KMS-11 (cell line): ENCODE data around the gene ZBTB20.

Experiments used
- H2AFZ ChIP-seq: fragments of 200-600 bp; sonication (generic); 2 replicates; pipeline ENCODE4 v1.6.1; 2016; ENCODE audit warnings: antibody characterized with exemption, mixed run types, low read depth
- H3K27ac ChIP-seq: fragments of 200-600 bp; sonication (generic); 2 replicates; pipeline ENCODE4 v1.6.1; 2016; ENCODE audit warnings: mild to moderate bottlenecking, mixed run types
- H3K27me3 ChIP-seq: fragments of 200-600 bp; sonication (generic); 2 replicates; pipeline ENCODE4 v1.6.1; 2017; ENCODE audit warnings: mild to moderate bottlenecking, low read depth, mixed run types, moderate library complexity; ENCODE audit not compliant: insufficient read depth
- H3K36me3 ChIP-seq: fragments of 200-600 bp; sonication (generic); 2 replicates; pipeline ENCODE4 v1.6.1; 2017; ENCODE audit warnings: mild to moderate bottlenecking, mixed run types; ENCODE audit not compliant: insufficient read depth
- H3K4me1 ChIP-seq: fragments of 200-600 bp; sonication (generic); 2 replicates; pipeline ENCODE4 v1.6.1; 2016; ENCODE audit warnings: mild to moderate bottlenecking, low read depth, mixed run types; ENCODE audit not compliant: poor library complexity, severe bottlenecking
- H3K4me2 ChIP-seq: fragments of 200-600 bp; sonication (generic); 2 replicates; pipeline ENCODE4 v1.7.0; 2016; ENCODE audit warnings: mild to moderate bottlenecking, mixed run types
- H3K4me3 ChIP-seq: fragments of 200-600 bp; sonication (generic); IDR thresholded peaks from 2 replicates; pipeline ENCODE4 v1.6.1; 2017; ENCODE audit warnings: low read depth, low read length, mixed read lengths; ENCODE audit not compliant: insufficient read depth
- H3K79me2 ChIP-seq: fragments of 200-600 bp; sonication (generic); 2 replicates; pipeline ENCODE4 v1.6.1; 2016; ENCODE audit warnings: low read depth, mixed run types; ENCODE audit not compliant: insufficient read depth
- H3K9ac ChIP-seq: fragments of 200-600 bp; sonication (generic); 2 replicates; pipeline ENCODE4 v1.6.1; 2016; ENCODE audit warnings: mild to moderate bottlenecking, mixed run types
- H4K20me1 ChIP-seq: fragments of 200-600 bp; sonication (generic); 2 replicates; pipeline ENCODE4 v1.6.1; 2016; ENCODE audit warnings: mild to moderate bottlenecking, mixed run types; ENCODE audit not compliant: insufficient read depth
- TF ChIP-seq, protein P1 (sequence below): fragments of 200-600 bp; sonication (generic); conservative IDR thresholded peaks from 2 replicates; pipeline ENCODE4 v1.6.1; 2017; ENCODE audit warnings: low read depth, mild to moderate bottlenecking, antibody characterized with exemption, low read length, moderate library complexity, mixed read lengths

Gene ZBTB20

DNA sequence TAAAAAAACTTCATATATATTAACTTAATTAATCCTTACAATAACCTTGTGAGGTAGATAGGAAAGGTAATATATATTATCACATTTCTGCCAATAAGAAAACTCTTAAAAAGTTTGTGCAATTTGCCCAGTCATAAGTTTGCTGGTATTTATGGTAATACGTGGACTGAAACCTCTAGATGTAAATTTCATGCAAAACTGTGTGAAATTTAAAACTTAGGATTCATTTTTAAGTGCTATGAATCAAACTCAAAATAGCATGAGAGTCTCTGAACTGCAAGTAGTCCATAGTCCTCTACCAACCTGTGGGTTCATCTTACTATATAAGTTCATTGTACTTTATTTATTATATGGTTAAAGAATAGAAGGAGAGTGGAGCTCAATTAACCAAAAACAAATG is 56.4 kb downstream of the ZBTB20 start:
- Histone ChIP-seq H4K20me1 (no peaks in the 10 kb centered on the region), H3K9ac (no peak overlapping the region), H3K4me2 (no peak overlapping the region), H3K27me3 (no peaks in the 10 kb centered on the region), H3K4me1 (no peaks in the 10 kb centered on the region), H3K27ac (no peak overlapping the region), H3K79me2 (no peaks in the 10 kb centered on the region), H2AFZ (no peak overlapping the region), H3K4me3 (no peak overlapping the region), H3K36me3 (no peaks in the 10 kb centered on the region)
- TF ChIP-seq, protein P1, sequence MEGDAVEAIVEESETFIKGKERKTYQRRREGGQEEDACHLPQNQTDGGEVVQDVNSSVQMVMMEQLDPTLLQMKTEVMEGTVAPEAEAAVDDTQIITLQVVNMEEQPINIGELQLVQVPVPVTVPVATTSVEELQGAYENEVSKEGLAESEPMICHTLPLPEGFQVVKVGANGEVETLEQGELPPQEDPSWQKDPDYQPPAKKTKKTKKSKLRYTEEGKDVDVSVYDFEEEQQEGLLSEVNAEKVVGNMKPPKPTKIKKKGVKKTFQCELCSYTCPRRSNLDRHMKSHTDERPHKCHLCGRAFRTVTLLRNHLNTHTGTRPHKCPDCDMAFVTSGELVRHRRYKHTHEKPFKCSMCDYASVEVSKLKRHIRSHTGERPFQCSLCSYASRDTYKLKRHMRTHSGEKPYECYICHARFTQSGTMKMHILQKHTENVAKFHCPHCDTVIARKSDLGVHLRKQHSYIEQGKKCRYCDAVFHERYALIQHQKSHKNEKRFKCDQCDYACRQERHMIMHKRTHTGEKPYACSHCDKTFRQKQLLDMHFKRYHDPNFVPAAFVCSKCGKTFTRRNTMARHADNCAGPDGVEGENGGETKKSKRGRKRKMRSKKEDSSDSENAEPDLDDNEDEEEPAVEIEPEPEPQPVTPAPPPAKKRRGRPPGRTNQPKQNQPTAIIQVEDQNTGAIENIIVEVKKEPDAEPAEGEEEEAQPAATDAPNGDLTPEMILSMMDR, result no peak

DNA sequence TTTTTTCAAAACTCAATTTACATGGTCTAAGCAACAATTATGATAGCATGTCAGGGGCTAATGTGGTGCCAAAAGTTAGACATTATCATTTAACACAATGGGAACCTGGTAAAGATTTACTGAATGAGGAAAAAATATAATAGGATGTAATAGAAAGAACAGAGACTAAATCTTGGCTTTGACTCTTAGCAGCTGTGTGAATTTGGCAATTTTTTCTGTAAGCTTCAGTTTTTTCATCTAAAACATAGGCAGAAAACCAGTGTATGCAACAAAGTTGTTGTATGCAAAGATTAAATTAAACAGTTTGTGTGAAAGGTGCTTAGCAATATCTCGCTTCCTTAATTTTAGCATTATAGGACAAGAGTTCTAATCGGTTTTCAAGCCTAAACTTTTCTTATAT is 57.6 kb downstream of the ZBTB20 start:
- TF ChIP-seq, protein P1, result no peak
- no peak overlapping the region for H2AFZ ChIP-seq
- no peaks in the 10 kb centered on the region for H3K4me1 ChIP-seq
- H3K27me3 ChIP-seq, result no peaks in the 10 kb centered on the region
- no peaks in the 10 kb centered on the region for H4K20me1 ChIP-seq
- no peaks in the 10 kb centered on the region for H3K79me2 ChIP-seq
- H3K9ac ChIP-seq, result no peak overlapping the region
- no peak overlapping the region for H3K4me2 ChIP-seq
- no peak overlapping the region for H3K27ac ChIP-seq
- H3K4me3 ChIP-seq, result no peak overlapping the region
- no peaks in the 10 kb centered on the region for H3K36me3 ChIP-seq

DNA sequence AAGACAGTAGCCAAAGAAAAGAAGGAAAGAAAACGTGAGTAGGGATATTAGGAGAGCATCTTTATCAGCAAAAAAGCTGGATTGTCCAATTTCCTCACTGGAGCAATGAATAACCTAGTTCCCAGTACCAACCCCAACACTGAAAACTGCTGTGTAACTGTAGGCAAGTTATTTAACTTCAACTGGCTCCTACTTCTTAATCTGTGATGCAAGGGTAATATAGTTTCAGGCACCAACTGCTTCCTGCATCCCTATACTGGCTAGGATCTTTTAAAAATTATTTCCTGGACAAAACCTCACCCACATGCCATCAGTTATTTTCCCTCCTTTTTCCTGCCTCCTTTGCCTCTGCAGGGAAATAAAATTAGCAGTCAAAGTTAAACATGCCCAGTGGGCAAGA is 59.6 kb downstream of the ZBTB20 start:
- Histone ChIP-seq H3K4me2 (no peak overlapping the region), H3K27me3 (no peaks in the 10 kb centered on the region), H3K36me3 (no peaks in the 10 kb centered on the region), H3K4me3 (no peak overlapping the region), H3K27ac (no peak overlapping the region), H4K20me1 (no peaks in the 10 kb centered on the region), H2AFZ (no peak overlapping the region), H3K9ac (no peak overlapping the region), H3K4me1 (no peaks in the 10 kb centered on the region), H3K79me2 (no peaks in the 10 kb centered on the region)
- TF ChIP-seq, protein P1, result no peak

DNA sequence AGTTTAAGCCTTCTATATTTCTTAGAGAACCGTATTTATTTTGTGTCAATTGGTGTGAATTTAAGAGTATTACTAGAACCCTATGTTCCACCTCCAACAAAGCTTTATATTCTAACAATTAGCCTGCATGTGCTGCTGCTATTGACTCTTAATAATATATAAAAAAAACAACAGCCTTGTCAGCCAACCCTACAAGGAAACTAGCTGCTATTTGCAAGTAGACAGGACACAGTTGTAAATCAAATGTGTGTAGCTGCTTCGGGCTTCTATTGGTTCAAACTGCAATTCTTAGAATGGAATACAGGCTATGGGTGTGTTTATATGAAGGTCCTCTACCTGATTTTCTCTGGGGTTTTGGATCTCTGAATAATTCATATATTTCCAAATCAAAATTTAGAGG is 60.7 kb downstream of the ZBTB20 start:
- TF ChIP-seq, protein P1, result no peak
- H3K4me1 ChIP-seq, result no peaks in the 10 kb centered on the region
- no peak overlapping the region for H2AFZ ChIP-seq

More for the DNA sequence above, 60.7 kb downstream of the ZBTB20 start:
- Histone ChIP-seq H3K27me3 (no peaks in the 10 kb centered on the region), H3K4me2 (no peak overlapping the region), H3K4me3 (no peak overlapping the region), H4K20me1 (no peaks in the 10 kb centered on the region), H3K79me2 (no peaks in the 10 kb centered on the region), H3K27ac (no peak overlapping the region), H3K9ac (no peak overlapping the region), H3K36me3 (no peaks in the 10 kb centered on the region)
